SU-DHL-6 (cell line): ENCODE data around the gene PHLDB2.

Experiments used
- H2AFZ ChIP-seq: fragments of 200-600 bp; sonication (generic); 2 replicates; pipeline ENCODE4 v1.6.1; 2014; ENCODE audit warnings: low read depth, mild to moderate bottlenecking, moderate library complexity, mixed read lengths, antibody characterized with exemption, low read length; ENCODE audit not compliant: severe bottlenecking
- H3F3A ChIP-seq: fragments of 200-600 bp; shearing (Covaris generic); 2 replicates; pipeline ENCODE4 v1.6.0; 2016; ENCODE audit warnings: antibody characterized with exemption, mild to moderate bottlenecking; ENCODE audit not compliant: insufficient read depth
- H3K27ac ChIP-seq: fragments of 200-600 bp; sonication (generic); 2 replicates; pipeline ENCODE4 v1.5.1; 2016; ENCODE audit warnings: low read depth, mild to moderate bottlenecking, low read length, moderate library complexity, mixed read lengths
- H3K27me3 ChIP-seq: fragments of 200-600 bp; sonication (generic), shearing (Covaris generic); 2 replicates; pipeline ENCODE4 v1.6.0; 2014; ENCODE audit warnings: mild to moderate bottlenecking, low read length
- H3K36me3 ChIP-seq: fragments of 200-600 bp; sonication (generic); 2 replicates; pipeline ENCODE4 v1.6.1; 2014; ENCODE audit warnings: mild to moderate bottlenecking, low read length, mixed read lengths
- H3K4me2 ChIP-seq: fragments of 300-600, 200-600 bp; shearing (Covaris generic), sonication (generic); 2 replicates; pipeline ENCODE4 v1.6.0; 2014; ENCODE audit warnings: low read length, low read depth, mild to moderate bottlenecking; ENCODE audit not compliant: poor library complexity, severe bottlenecking
- H3K4me3 ChIP-seq: fragments of 200-600 bp; sonication (generic); 2 replicates; pipeline ENCODE4 v1.5.1; 2014; ENCODE audit warnings: antibody characterized with exemption, low read length, mild to moderate bottlenecking, mixed read lengths; ENCODE audit not compliant: insufficient read depth, poor library complexity, severe bottlenecking
- H3K79me2 ChIP-seq: fragments of 200-600 bp; sonication (generic); 2 replicates; pipeline ENCODE4 v1.6.1; 2014; ENCODE audit warnings: mild to moderate bottlenecking, low read length, moderate library complexity; ENCODE audit not compliant: insufficient read depth
- H3K9ac ChIP-seq: fragments of 200-600 bp; sonication (generic); 2 replicates; pipeline ENCODE4 v1.7.0; 2014; ENCODE audit warnings: mild to moderate bottlenecking, low read length
- H3K9me2 ChIP-seq: fragments of 200-600 bp; sonication (generic); replicated peaks from 2 replicates; pipeline ENCODE4 v1.6.1; 2014; ENCODE audit warnings: low read length; ENCODE audit not compliant: insufficient read depth
- H3K9me3 ChIP-seq: fragments of 200-600 bp; sonication (generic); 2 replicates; pipeline ENCODE4 v1.6.1; 2014; ENCODE audit warnings: low read length, mixed read lengths; ENCODE audit not compliant: insufficient read depth
- H4K20me1 ChIP-seq: fragments of 200-600 bp; sonication (generic); 2 replicates; pipeline ENCODE4 v1.6.1; 2014; ENCODE audit warnings: low read depth, mild to moderate bottlenecking, antibody characterized with exemption, low read length, moderate library complexity, mixed read lengths
- CTCF ChIP-seq: fragments of 200-600 bp; sonication (generic); IDR thresholded peaks from one replicate; pipeline ENCODE4 v1.5.1; 2017; ENCODE audit warnings: antibody characterized with exemption, mild to moderate bottlenecking, low read length, moderate library complexity; ENCODE audit not compliant: insufficient read depth, poor library complexity, severe bottlenecking
- EZH2phosphoT487 ChIP-seq: fragments of 200-600 bp; sonication (generic), shearing (Covaris generic); conservative IDR thresholded peaks from 2 replicates; pipeline ENCODE4 v1.6.1; 2018; ENCODE audit warnings: mild to moderate bottlenecking, antibody characterized with exemption, low read length, moderate library complexity, mixed read lengths

The PHLDB2 gene

GRCh38 chr3:112002096-112002971 is 143.3 kb downstream of the PHLDB2 start:
- H3K4me2 ChIP-seq: no peak overlapping the region
- H2AFZ ChIP-seq: no peak overlapping the region
- no peaks in the 10 kb centered on the region for H3F3A ChIP-seq
- no peaks in the 10 kb centered on the region for H4K20me1 ChIP-seq
- no peak overlapping the region for H3K27ac ChIP-seq
- H3K9me2 ChIP-seq: no peaks in the 10 kb centered on the region
- no peaks in the 10 kb centered on the region for H3K27me3 ChIP-seq
- no peak overlapping the region for H3K4me3 ChIP-seq
- H3K9ac ChIP-seq: no peak overlapping the region
- no peaks in the 10 kb centered on the region for H3K9me3 ChIP-seq
- TF ChIP-seq EZH2phosphoT487 (no peak), CTCF (no peak)
- no peaks in the 10 kb centered on the region for H3K36me3 ChIP-seq
- H3K79me2 ChIP-seq: no peaks in the 10 kb centered on the region

- H3F3A ChIP-seq: no peaks in the 10 kb centered on the region
- no peaks in the 10 kb centered on the region for H3K79me2 ChIP-seq
- TF ChIP-seq EZH2phosphoT487: no peak
- TF ChIP-seq CTCF: no peak
- H3K27ac ChIP-seq: no peak overlapping the region
- H4K20me1 ChIP-seq: no peaks in the 10 kb centered on the region
- H3K27me3 ChIP-seq: no peaks in the 10 kb centered on the region
- H3K9ac ChIP-seq: no peak overlapping the region
- H3K9me3 ChIP-seq: no peaks in the 10 kb centered on the region
- no peak overlapping the region for H3K4me3 ChIP-seq
- no peak overlapping the region for H3K4me2 ChIP-seq
- H2AFZ ChIP-seq: no peak overlapping the region
- no peaks in the 10 kb centered on the region for H3K36me3 ChIP-seq
- H3K9me2 ChIP-seq: no peaks in the 10 kb centered on the region
These were observed 144.4 kb downstream of the PHLDB2 start for GRCh38 chr3:112003321-112004080.

- no peaks in the 10 kb centered on the region for H3K36me3 ChIP-seq
- no peak overlapping the region for H3K4me3 ChIP-seq
- H3K9ac ChIP-seq: no peak overlapping the region
- no peaks in the 10 kb centered on the region for H4K20me1 ChIP-seq
- H3K27me3 ChIP-seq: no peaks in the 10 kb centered on the region
- no peaks in the 10 kb centered on the region for H3K9me3 ChIP-seq
- TF ChIP-seq EZH2phosphoT487: no peak
- TF ChIP-seq CTCF: no peak
- no peak overlapping the region for H3K27ac ChIP-seq
- no peak overlapping the region for H2AFZ ChIP-seq
- no peaks in the 10 kb centered on the region for H3F3A ChIP-seq
- no peak overlapping the region for H3K4me2 ChIP-seq
- no peaks in the 10 kb centered on the region for H3K9me2 ChIP-seq
- H3K79me2 ChIP-seq: no peaks in the 10 kb centered on the region
These were observed 145.1 kb downstream of the PHLDB2 start for GRCh38 chr3:112004187-112004586.
